Keratinocyte (primary cell): ENCODE results near the gene NOTCH1. TPM values are rescaled to one million over a fixed set of nuclear protein-coding genes. Genes with fewer than 3 reads are reported as not detected.

ENCODE experiments used
- DNase-seq: peaks from one replicate; pipeline ENCODE4 v3.0.0-alpha.2; 2011; ENCODE audit warnings: low read depth, missing footprints, low spot score
- FAIRE-seq: peaks from 2 replicates; lab custom pipeline; 2011; peaks lifted over from hg19 to GRCh38; lab: Jason Lieb, UNC
- H2AFZ ChIP-seq: 2 replicates; pipeline ENCODE4 v1.6.0; 2012; ENCODE audit warnings: low read length, control low read depth, inconsistent platforms; ENCODE audit not compliant: control insufficient read depth
- H3K27ac ChIP-seq: 2 replicates; pipeline ENCODE4 v1.5.1; 2011; ENCODE audit warnings: low read length; ENCODE audit not compliant: control insufficient read depth, insufficient read depth
- H3K27me3 ChIP-seq: 3 replicates; pipeline ENCODE4 v1.6.0; 2011; ENCODE audit warnings: low read length; ENCODE audit not compliant: control insufficient read depth, insufficient read depth; ENCODE audit errors: extremely low read depth
- H3K36me3 ChIP-seq, 2 experiments: 2 replicates in 1 of 2; 3 replicates in 1 of 2; pipeline ENCODE4 v1.5.1; 2011; ENCODE audit warnings: low read length in 2 of 2, mild to moderate bottlenecking in 1 of 2; ENCODE audit not compliant: control insufficient read depth in 2 of 2, insufficient read depth in 2 of 2; ENCODE audit errors: extremely low read depth in 1 of 2
- H3K4me1 ChIP-seq: 3 replicates; pipeline ENCODE4 v1.5.1; 2011; ENCODE audit warnings: low read length; ENCODE audit not compliant: control insufficient read depth, insufficient read depth; ENCODE audit errors: extremely low read depth
- H3K4me2 ChIP-seq: 3 replicates; pipeline ENCODE4 v1.6.0; 2011; ENCODE audit warnings: low read depth, low read length; ENCODE audit not compliant: control insufficient read depth, insufficient read depth; ENCODE audit errors: extremely low read depth
- H3K4me3 ChIP-seq, 3 experiments: fragments of 200-600 bp in 1 of 3; sonication (generic) in 1 of 3; 2 replicates in 2 of 3; 3 replicates in 1 of 3; pipeline ENCODE4 v1.5.1; 2011 to 2016; ENCODE audit warnings: low read length in 3 of 3, mild to moderate bottlenecking in 3 of 3, control low read depth in 2 of 3, inconsistent platforms in 1 of 3, low read depth in 1 of 3, mixed read lengths in 1 of 3, mixed run types in 1 of 3, moderate library complexity in 1 of 3; ENCODE audit not compliant: control insufficient read depth in 2 of 3, insufficient read depth in 2 of 3; ENCODE audit errors: extremely low read depth in 1 of 3
- H3K79me2 ChIP-seq: 2 replicates; pipeline ENCODE4 v1.6.0; 2012; ENCODE audit warnings: low read length; ENCODE audit not compliant: control insufficient read depth, insufficient read depth
- H3K9ac ChIP-seq: 3 replicates; pipeline ENCODE4 v1.6.0; 2011; ENCODE audit warnings: low read length; ENCODE audit not compliant: control insufficient read depth, insufficient read depth; ENCODE audit errors: extremely low read depth
- H3K9me1 ChIP-seq: 3 replicates; pipeline ENCODE4 v1.6.0; 2011; ENCODE audit warnings: low read length; ENCODE audit not compliant: control insufficient read depth, insufficient read depth; ENCODE audit errors: extremely low read depth
- H3K9me3 ChIP-seq: 2 replicates; pipeline ENCODE4 v1.5.1; 2012; ENCODE audit warnings: low read depth, low read length; ENCODE audit not compliant: control insufficient read depth
- H4K20me1 ChIP-seq: 3 replicates; pipeline ENCODE4 v1.6.0; 2011; ENCODE audit warnings: low read length; ENCODE audit not compliant: control insufficient read depth, insufficient read depth; ENCODE audit errors: extremely low read depth
- EZH2 ChIP-seq: IDR thresholded peaks from one replicate; pipeline ENCODE4 v1.6.1; 2012; ENCODE audit warnings: inconsistent platforms, mild to moderate bottlenecking, low read length, moderate library complexity
- dilution Hi-C: fragments of 300-500 bp; cut with MboI; formaldehyde crosslinking; loops from one replicate; pipeline ENCODE4 v1.7.0; 2020; ENCODE audit warnings: low sequenced_read_pairs; ENCODE audit not compliant: extremely low pct_ligation_motif_present
- polyA plus RNA-seq, 5 experiments: library from polyadenylated mRNA; depleted of rRNA in 3 of 5; stranded (reverse) in 3 of 5; stranded (forward) in 1 of 5; unstranded in 1 of 5; fragments of >200 nt; gene quantifications; 1 replicate in 1 of 5; 2 replicates in 3 of 5; 3 replicates in 1 of 5; pipeline versions ENCODE4 v1.2.1 to v1.2.3, GENCODE V29; 2011 to 2012; ENCODE audit warnings: missing spikeins in 2 of 5, low read depth in 1 of 5, low replicate concordance in 1 of 5
- TF ChIP-seq, protein P1 (sequence below), 3 experiments: IDR thresholded peaks in 1 of 3; conservative IDR thresholded peaks in 1 of 3; optimal IDR thresholded peaks in 1 of 3; 2 replicates in 2 of 3; 3 replicates in 1 of 3; pipeline versions ENCODE3 to v1.5.1; 2011; ENCODE audit warnings: low read length in 3 of 3, mild to moderate bottlenecking in 3 of 3, moderate library complexity in 2 of 3, control low read depth in 1 of 3, inconsistent platforms in 1 of 3; ENCODE audit not compliant: insufficient read depth in 2 of 3; ENCODE audit errors: extremely low read depth in 1 of 3

The NOTCH1 gene
- polyA plus RNA-seq, 1 donor (not counting 4 experiments of a cell fraction or from before 2014, with no cell fraction given) = 6.1 TPM

DNA sequence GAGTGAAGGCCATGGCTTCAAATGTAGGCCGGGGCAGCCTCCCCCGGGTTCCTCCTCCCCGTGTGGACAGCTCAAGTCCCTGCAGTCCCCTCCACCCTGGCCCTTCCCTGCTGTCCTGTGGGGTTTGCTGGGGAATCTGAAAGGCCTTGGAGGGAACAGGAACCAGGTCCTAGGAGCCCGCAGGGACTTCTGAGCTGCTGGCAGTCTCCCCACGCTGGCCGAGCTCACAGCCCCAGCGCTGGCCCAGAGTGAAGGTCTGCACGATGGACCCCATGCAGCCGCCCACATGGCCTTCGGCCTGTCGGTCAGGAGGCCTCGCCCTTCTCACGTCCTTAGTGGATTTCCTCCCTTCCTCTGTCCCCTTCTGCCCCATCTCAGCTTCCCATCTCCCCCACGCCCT is 25.7 kb upstream of the NOTCH1 start:
- dilution Hi-C loops = no loop called here
- Histone ChIP-seq H3K27ac (no peak overlapping the region), H4K20me1 (no peaks in the 10 kb centered on the region), H3K4me2 (no peak overlapping the region), H3K4me1 (peaks cover 28% of the 10 kb centered on the region), H3K36me3 (no peaks in the 10 kb centered on the region), H3K9me1 (no peaks in the 10 kb centered on the region), H3K79me2 (no peaks in the 10 kb centered on the region), H3K27me3 (no peaks in the 10 kb centered on the region), H3K4me3 (no peak overlapping the region), H3K9ac (no peak overlapping the region), H2AFZ (no peak overlapping the region), H3K9me3 (no peaks in the 10 kb centered on the region)
- FAIRE-seq (no peak), DNase-seq (no peak)
- TF ChIP-seq, protein P1, sequence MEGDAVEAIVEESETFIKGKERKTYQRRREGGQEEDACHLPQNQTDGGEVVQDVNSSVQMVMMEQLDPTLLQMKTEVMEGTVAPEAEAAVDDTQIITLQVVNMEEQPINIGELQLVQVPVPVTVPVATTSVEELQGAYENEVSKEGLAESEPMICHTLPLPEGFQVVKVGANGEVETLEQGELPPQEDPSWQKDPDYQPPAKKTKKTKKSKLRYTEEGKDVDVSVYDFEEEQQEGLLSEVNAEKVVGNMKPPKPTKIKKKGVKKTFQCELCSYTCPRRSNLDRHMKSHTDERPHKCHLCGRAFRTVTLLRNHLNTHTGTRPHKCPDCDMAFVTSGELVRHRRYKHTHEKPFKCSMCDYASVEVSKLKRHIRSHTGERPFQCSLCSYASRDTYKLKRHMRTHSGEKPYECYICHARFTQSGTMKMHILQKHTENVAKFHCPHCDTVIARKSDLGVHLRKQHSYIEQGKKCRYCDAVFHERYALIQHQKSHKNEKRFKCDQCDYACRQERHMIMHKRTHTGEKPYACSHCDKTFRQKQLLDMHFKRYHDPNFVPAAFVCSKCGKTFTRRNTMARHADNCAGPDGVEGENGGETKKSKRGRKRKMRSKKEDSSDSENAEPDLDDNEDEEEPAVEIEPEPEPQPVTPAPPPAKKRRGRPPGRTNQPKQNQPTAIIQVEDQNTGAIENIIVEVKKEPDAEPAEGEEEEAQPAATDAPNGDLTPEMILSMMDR (optimal IDR thresholded peaks at IDR 0.05 in 1 of 3, IDR thresholded peaks at IDR 0.05 in 1 of 3, conservative IDR thresholded peaks at IDR 0.05 in 1 of 3; ENCODE audit: extremely low read depth in 1 of 3, insufficient read depth in 2 of 3, low read length in 3 of 3) = no peak
- no peak for TF ChIP-seq EZH2

DNA sequence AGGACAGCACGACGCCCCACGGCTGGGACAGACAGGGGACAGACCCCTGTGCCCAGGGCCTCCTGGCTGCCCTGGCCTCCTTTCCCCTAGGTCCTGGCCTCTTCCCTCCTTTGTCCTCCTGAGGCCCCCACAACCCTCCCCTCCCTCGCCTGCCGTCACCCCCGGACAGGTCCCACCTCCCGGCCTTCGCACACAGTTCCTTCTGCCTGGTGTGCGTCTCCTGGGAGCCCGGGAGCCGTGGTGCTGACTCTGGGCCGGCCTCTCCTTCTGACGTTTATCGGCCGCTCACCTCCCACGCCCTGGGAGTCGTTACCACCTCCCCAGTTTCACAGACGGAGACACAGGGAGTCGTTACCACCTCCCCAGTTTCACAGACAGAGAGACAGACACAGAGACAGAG is 25.1 kb upstream of the NOTCH1 start:
- Histone ChIP-seq H3K9me1 (no peaks in the 10 kb centered on the region), H3K4me1 (peaks cover 21% of the 10 kb centered on the region), H3K9me3 (no peaks in the 10 kb centered on the region), H3K27ac (no peak overlapping the region), H3K4me3 (no peak overlapping the region), H3K9ac (no peak overlapping the region), H3K27me3 (no peaks in the 10 kb centered on the region), H3K36me3 (no peaks in the 10 kb centered on the region), H4K20me1 (no peaks in the 10 kb centered on the region), H3K79me2 (no peaks in the 10 kb centered on the region), H2AFZ (no peak overlapping the region), H3K4me2 (no peak overlapping the region)
- dilution Hi-C loops = no loop called here
- FAIRE-seq (no peak), DNase-seq (no peak)
- TF ChIP-seq, protein P1 (optimal IDR thresholded peaks at IDR 0.05 in 1 of 3, IDR thresholded peaks at IDR 0.05 in 1 of 3, conservative IDR thresholded peaks at IDR 0.05 in 1 of 3; ENCODE audit: extremely low read depth in 1 of 3, insufficient read depth in 2 of 3, low read length in 3 of 3) = no peak
